ENCODE results near the gene CHD6. TPM values are rescaled to one million over a fixed set of nuclear protein-coding genes. Genes with fewer than 3 reads are reported as not detected.

CHD6 gene
- total and polyA plus RNA-seq, 12 donors, result 9.2 to 56.8 (median 41.7) TPM

DNA sequence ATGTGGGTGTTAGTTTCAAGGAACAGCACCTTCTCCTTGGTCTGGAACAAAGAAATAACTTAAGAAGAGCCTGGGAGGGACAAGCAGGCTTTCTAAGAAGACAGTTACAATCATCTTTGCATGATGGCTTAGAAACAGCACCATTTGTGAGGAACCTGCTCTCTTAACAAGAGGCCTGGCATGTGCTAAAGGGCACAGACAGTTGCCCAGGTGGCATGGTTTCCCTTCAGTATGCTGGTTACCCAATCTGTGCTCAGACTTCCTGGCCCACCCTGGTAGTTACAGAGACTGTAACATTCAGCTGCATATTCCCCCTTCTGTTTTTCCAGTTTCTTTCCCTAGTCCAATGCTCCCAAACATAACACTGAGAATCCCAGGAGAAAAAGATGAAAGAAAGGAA, 84.0 kb downstream of the CHD6 start:
- Histone ChIP-seq H3K27me3 (no peaks in the 10 kb centered on the region), H3K36me3 (replicated peaks in 1 of 2) (peaks cover 0 to 9% of the 10 kb centered on the region in 2 donors), H3K4me3 (no peak overlapping the region), H3K9me3 (replicated peaks in 1 of 3) (no peaks in the 10 kb centered on the region), H3K4me1 (replicated peaks in 1 of 2) (peaks cover 10 to 13% of the 10 kb centered on the region in 2 donors), H3K27ac (no peak overlapping the region)
- TF ChIP-seq, protein P1, sequence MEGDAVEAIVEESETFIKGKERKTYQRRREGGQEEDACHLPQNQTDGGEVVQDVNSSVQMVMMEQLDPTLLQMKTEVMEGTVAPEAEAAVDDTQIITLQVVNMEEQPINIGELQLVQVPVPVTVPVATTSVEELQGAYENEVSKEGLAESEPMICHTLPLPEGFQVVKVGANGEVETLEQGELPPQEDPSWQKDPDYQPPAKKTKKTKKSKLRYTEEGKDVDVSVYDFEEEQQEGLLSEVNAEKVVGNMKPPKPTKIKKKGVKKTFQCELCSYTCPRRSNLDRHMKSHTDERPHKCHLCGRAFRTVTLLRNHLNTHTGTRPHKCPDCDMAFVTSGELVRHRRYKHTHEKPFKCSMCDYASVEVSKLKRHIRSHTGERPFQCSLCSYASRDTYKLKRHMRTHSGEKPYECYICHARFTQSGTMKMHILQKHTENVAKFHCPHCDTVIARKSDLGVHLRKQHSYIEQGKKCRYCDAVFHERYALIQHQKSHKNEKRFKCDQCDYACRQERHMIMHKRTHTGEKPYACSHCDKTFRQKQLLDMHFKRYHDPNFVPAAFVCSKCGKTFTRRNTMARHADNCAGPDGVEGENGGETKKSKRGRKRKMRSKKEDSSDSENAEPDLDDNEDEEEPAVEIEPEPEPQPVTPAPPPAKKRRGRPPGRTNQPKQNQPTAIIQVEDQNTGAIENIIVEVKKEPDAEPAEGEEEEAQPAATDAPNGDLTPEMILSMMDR (IDR thresholded peaks at IDR 0.05), result no peak
- TF ChIP-seq POLR2A (IDR thresholded peaks at IDR 0.05), result no peak
- DNase-seq, result no peak
- intact Hi-C loops (cut with DNase I), result no loop called here

DNA sequence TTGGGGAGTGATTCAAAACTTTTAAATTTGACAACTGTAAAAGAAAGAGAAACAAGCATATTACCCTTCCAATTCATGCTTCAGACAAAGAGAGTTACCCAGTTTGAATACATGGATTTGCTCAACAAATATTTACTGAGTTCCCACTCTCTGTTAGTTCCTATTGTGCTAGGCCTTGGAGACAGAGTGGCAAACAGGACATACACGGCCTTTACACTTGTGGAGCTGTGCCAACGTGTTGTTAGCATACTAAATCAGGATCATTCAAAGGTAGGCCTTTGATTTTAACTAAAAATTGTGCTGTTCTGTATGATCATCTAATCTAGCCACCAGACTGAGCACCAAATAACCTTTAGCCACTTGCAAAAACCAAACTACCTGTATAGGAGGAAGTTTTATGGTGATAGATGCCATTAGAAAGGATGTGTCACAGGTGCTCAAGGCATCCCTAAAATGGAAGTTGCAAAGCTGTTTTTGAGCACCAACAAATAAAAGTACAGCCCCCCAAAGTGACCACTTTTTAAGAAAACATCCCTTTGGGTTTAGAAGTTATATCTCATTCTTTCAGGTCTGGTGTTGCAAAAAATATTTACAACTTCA, 84.5 kb downstream of the CHD6 start:
- intact Hi-C loops (cut with DNase I), result no loop called here
- H3K4me3 ChIP-seq, result no peak overlapping the region
- TF ChIP-seq, protein P1 (IDR thresholded peaks at IDR 0.05), result no peak
- TF ChIP-seq POLR2A (IDR thresholded peaks at IDR 0.05), result no peak
- H3K36me3 ChIP-seq (replicated peaks in 1 of 2), result peaks cover 0 to 9% of the 10 kb centered on the region in 2 donors
- no peak overlapping the region for H3K27ac ChIP-seq
- H3K4me1 ChIP-seq (replicated peaks in 1 of 2), result peaks cover 10 to 13% of the 10 kb centered on the region in 2 donors
- no peaks in the 10 kb centered on the region for H3K27me3 ChIP-seq
- 50 to 76% (median 61%) methylated on average over 2 of the region's 2 CpGs for WGBS, 4 donors
- no peak for DNase-seq
- no peaks in the 10 kb centered on the region for H3K9me3 ChIP-seq (replicated peaks in 1 of 3)

DNA sequence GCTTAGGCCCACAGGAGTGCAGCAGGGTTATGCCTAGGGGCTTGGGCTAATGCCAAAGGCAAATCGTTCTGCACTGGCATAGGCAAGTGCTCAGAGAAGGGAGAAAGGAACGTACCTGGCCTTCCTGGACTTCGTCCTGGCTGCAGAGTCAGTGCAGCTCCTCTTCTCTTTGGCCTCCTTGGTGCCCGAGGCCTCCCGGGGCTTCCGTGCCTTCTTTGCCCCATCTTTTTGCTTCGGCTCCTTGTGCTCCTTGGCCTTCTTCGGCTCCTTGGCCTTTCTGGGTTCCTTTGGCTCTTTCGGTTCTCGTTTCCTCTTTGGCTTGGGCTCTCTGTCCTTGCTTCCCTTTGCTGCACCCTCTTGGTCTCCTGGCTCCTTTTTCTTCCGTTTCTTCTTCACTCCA, 85.2 kb downstream of the CHD6 start:
- peaks cover 0 to 9% of the 10 kb centered on the region in 2 donors for H3K36me3 ChIP-seq (replicated peaks in 1 of 2)
- no peaks in the 10 kb centered on the region for H3K27me3 ChIP-seq
- intact Hi-C loops (cut with DNase I), result no loop called here
- peaks cover 10 to 13% of the 10 kb centered on the region in 2 donors for H3K4me1 ChIP-seq (replicated peaks in 1 of 2)
- TF ChIP-seq POLR2A (IDR thresholded peaks at IDR 0.05), result no peak
- TF ChIP-seq, protein P1 (IDR thresholded peaks at IDR 0.05), result no peak
- H3K27ac ChIP-seq, result no peak overlapping the region
- H3K9me3 ChIP-seq (replicated peaks in 1 of 3), result no peaks in the 10 kb centered on the region
- DNase-seq, result no peak
- no peak overlapping the region for H3K4me3 ChIP-seq
- 90 to 94% (median 92%) methylated on average over 11 of the region's 11 CpGs for WGBS, 4 donors

DNA sequence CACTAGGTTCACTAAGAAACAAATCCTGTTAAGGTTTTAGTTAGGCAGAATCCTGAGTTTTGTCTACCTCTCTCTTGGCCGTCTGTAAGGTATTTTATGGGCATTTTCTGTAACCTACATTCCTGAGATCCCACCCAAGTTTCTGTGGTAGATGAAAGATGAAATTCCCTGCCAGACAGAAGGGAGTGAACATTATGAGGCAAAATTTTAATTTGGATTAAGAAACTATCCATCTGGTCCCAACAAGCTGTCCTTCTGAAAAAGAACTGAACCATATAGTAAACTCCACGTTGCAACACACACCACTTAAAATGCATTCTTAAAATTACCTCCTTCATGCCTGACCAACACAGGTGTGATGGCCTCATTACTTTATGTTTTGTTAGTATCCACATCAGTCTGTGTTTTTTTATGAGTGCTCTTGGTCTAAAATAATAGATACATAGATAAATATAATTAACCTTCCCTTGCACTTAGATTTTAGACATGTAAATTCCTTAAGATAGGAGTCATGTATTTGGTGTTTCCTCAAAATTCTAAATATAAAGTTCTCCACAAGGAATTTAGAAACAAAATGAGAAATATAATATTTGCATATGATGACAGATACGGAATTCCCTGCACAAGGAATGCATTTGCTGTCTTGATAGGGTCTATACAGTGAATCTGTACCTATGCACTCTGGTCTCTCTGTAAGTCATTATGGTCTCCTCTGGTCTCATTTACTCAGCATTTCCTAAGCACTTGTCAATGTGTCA, 86.5 kb downstream of the CHD6 start:
- no peaks in the 10 kb centered on the region for H3K27me3 ChIP-seq
- WGBS, 4 donors, result 90 to 95% (median 91%) methylated on average over 3 of the region's 3 CpGs

More for the DNA sequence above, 86.5 kb downstream of the CHD6 start:
- Histone ChIP-seq H3K4me3 (no peak overlapping the region), H3K4me1 (replicated peaks in 1 of 2) (peaks cover 12 to 13% of the 10 kb centered on the region in 2 donors), H3K36me3 (replicated peaks in 1 of 2) (peaks cover 0 to 9% of the 10 kb centered on the region in 2 donors), H3K27ac (no peak overlapping the region), H3K9me3 (replicated peaks in 1 of 3) (no peaks in the 10 kb centered on the region)
- DNase-seq, result no peak
- intact Hi-C loops (cut with DNase I), result no loop called here
- TF ChIP-seq, protein P1 (IDR thresholded peaks at IDR 0.05), result no peak
- TF ChIP-seq POLR2A (IDR thresholded peaks at IDR 0.05), result no peak

All from adrenal gland (tissue), 12 donors.